Panc1 (cell line): ENCODE measurements around the gene CPB1.

Experiments used
- POLR2AphosphoS5 ChIP-seq: IDR thresholded peaks from 2 replicates; pipeline ENCODE4 v1.6.1; 2012; ENCODE audit warnings: mild to moderate bottlenecking, low read depth, low read length, moderate library complexity
- SIN3A ChIP-seq: IDR thresholded peaks from 2 replicates; pipeline ENCODE4 v1.6.1; 2012; ENCODE audit warnings: low read depth, mild to moderate bottlenecking, low read length, moderate library complexity, borderline replicate concordance; ENCODE audit not compliant: insufficient read depth
- TCF7L2 ChIP-seq: IDR thresholded peaks from 2 replicates; pipeline ENCODE4 v1.6.1; 2011; ENCODE audit warnings: mild to moderate bottlenecking, low read depth, low read length, inconsistent platforms
- TF ChIP-seq, protein P1 (sequence below): fragments of 450-650 bp; IDR thresholded peaks from 2 replicates; pipeline ENCODE4 v1.5.1; 2017; ENCODE audit warnings: mild to moderate bottlenecking
- TF ChIP-seq, protein P2 (sequence below), 2 experiments: IDR thresholded peaks; 2 replicates each; pipeline ENCODE4 v1.6.1; 2011 to 2012; ENCODE audit warnings: low read depth in 2 of 2, control low read depth in 1 of 2, low read length in 1 of 2, mild to moderate bottlenecking in 1 of 2, moderate library complexity in 1 of 2; ENCODE audit not compliant: insufficient read depth in 1 of 2

GRCh38 chr3:148809835-148810234 is 17.8 kb upstream of the CPB1 start:
- TF ChIP-seq, protein P1, sequence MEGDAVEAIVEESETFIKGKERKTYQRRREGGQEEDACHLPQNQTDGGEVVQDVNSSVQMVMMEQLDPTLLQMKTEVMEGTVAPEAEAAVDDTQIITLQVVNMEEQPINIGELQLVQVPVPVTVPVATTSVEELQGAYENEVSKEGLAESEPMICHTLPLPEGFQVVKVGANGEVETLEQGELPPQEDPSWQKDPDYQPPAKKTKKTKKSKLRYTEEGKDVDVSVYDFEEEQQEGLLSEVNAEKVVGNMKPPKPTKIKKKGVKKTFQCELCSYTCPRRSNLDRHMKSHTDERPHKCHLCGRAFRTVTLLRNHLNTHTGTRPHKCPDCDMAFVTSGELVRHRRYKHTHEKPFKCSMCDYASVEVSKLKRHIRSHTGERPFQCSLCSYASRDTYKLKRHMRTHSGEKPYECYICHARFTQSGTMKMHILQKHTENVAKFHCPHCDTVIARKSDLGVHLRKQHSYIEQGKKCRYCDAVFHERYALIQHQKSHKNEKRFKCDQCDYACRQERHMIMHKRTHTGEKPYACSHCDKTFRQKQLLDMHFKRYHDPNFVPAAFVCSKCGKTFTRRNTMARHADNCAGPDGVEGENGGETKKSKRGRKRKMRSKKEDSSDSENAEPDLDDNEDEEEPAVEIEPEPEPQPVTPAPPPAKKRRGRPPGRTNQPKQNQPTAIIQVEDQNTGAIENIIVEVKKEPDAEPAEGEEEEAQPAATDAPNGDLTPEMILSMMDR = no peak
- TF ChIP-seq SIN3A = no peak
- TF ChIP-seq TCF7L2 = no peak
- TF ChIP-seq POLR2AphosphoS5 = no peak
- TF ChIP-seq, protein P2, sequence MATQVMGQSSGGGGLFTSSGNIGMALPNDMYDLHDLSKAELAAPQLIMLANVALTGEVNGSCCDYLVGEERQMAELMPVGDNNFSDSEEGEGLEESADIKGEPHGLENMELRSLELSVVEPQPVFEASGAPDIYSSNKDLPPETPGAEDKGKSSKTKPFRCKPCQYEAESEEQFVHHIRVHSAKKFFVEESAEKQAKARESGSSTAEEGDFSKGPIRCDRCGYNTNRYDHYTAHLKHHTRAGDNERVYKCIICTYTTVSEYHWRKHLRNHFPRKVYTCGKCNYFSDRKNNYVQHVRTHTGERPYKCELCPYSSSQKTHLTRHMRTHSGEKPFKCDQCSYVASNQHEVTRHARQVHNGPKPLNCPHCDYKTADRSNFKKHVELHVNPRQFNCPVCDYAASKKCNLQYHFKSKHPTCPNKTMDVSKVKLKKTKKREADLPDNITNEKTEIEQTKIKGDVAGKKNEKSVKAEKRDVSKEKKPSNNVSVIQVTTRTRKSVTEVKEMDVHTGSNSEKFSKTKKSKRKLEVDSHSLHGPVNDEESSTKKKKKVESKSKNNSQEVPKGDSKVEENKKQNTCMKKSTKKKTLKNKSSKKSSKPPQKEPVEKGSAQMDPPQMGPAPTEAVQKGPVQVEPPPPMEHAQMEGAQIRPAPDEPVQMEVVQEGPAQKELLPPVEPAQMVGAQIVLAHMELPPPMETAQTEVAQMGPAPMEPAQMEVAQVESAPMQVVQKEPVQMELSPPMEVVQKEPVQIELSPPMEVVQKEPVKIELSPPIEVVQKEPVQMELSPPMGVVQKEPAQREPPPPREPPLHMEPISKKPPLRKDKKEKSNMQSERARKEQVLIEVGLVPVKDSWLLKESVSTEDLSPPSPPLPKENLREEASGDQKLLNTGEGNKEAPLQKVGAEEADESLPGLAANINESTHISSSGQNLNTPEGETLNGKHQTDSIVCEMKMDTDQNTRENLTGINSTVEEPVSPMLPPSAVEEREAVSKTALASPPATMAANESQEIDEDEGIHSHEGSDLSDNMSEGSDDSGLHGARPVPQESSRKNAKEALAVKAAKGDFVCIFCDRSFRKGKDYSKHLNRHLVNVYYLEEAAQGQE (IDR thresholded peaks at IDR 0.05; ENCODE audit: insufficient read depth in 1 of 2, low read depth in 2 of 2, low read length in 1 of 2) = no peak
